IMR-90 (cell line): ENCODE measurements around the gene TYSND1. TPM values are rescaled to one million over a fixed set of nuclear protein-coding genes. Genes with fewer than 3 reads are reported as not detected.

Experiments
- ATAC-seq: fragments of 200-7000 bp; cut with Tn5 transposase; 2 replicates; pipeline ENCODE4 v1.9.1; 2020; ENCODE audit warnings: low read depth, mild to moderate bottlenecking, moderate library complexity
- BruUV-seq: library from RNA; stranded (reverse); fragments of 400-500 nt; replicated peaks from 2 replicates; lab custom pipeline; 2021; lab: Mats Ljungman, UMichigan
- CTCF ChIA-PET: fragments of 300-600 bp; formaldehyde crosslinking; extraction: SDS; loops from one replicate; lab custom pipeline; 2021; ENCODE audit warnings: antibody characterized with exemption; lab: Yijun Ruan, JAX
- POLR2A ChIA-PET: fragments of 300-600 bp; sonication (Branson Sonifier 250); formaldehyde crosslinking; loops from one replicate; lab custom pipeline; 2022; ENCODE audit warnings: antibody characterized with exemption; ENCODE audit not compliant: unreplicated experiment; lab: Charles Lee
- DNase-seq: peaks from one replicate; pipeline ENCODE4 v3.0.0; 2013
- H2AFZ ChIP-seq: replicated peaks from 2 replicates; pipeline ENCODE3; 2013; ENCODE audit warnings: low read length, mild to moderate bottlenecking; ENCODE audit not compliant: poor library complexity
- H2AK5ac ChIP-seq: 2 replicates; pipeline ENCODE4 v1.6.1; 2013; ENCODE audit warnings: low read depth, low read length, inconsistent platforms
- H2AK9ac ChIP-seq: replicated peaks from 2 replicates; pipeline ENCODE3; 2013; ENCODE audit warnings: mild to moderate bottlenecking, low read depth, low read length, moderate library complexity; ENCODE audit not compliant: poor library complexity
- H2BK120ac ChIP-seq: 2 replicates; pipeline ENCODE4 v1.6.1; 2013; ENCODE audit warnings: low read depth, low read length, inconsistent platforms
- H2BK15ac ChIP-seq: 3 replicates; pipeline ENCODE4 v1.6.1; 2013; ENCODE audit warnings: low read depth, low read length, inconsistent platforms
- H2BK20ac ChIP-seq: 2 replicates; pipeline ENCODE4 v1.6.1; 2013; ENCODE audit warnings: low read depth, mild to moderate bottlenecking, inconsistent platforms, low read length, moderate library complexity
- H2BK5ac ChIP-seq: 2 replicates; pipeline ENCODE4 v1.6.1; 2013; ENCODE audit warnings: mild to moderate bottlenecking, low read depth, low read length, inconsistent platforms; ENCODE audit not compliant: poor library complexity, severe bottlenecking
- H3K14ac ChIP-seq: replicated peaks from 2 replicates; pipeline ENCODE4 v1.6.1; 2013; ENCODE audit warnings: low read depth, low read length, inconsistent platforms
- H3K18ac ChIP-seq: 2 replicates; pipeline ENCODE4 v1.6.1; 2013; ENCODE audit warnings: low read depth, low read length, control low read depth
- H3K23ac ChIP-seq: 2 replicates; pipeline ENCODE4 v1.6.1; 2013; ENCODE audit warnings: low read depth, low read length, inconsistent platforms
- H3K27ac ChIP-seq: 2 replicates; pipeline ENCODE4 v1.5.1; 2013; ENCODE audit warnings: mild to moderate bottlenecking, control low read depth, low read length; ENCODE audit not compliant: insufficient read depth
- H3K27me3 ChIP-seq: 2 replicates; pipeline ENCODE4 v1.6.1; 2013; ENCODE audit warnings: low read length; ENCODE audit not compliant: control insufficient read depth, insufficient read depth
- H3K36me3 ChIP-seq: 2 replicates; pipeline ENCODE4 v1.6.1; 2013; ENCODE audit warnings: low read length, mixed read lengths; ENCODE audit not compliant: control insufficient read depth, insufficient read depth
- H3K4ac ChIP-seq: 2 replicates; pipeline ENCODE4 v1.6.1; 2013; ENCODE audit warnings: low read depth, low read length, inconsistent platforms
- H3K4me1 ChIP-seq: 2 replicates; pipeline ENCODE4 v1.6.1; 2013; ENCODE audit warnings: low read length, mixed read lengths; ENCODE audit not compliant: control insufficient read depth, insufficient read depth
- H3K4me2 ChIP-seq: 2 replicates; pipeline ENCODE4 v1.6.1; 2013; ENCODE audit warnings: low read depth, mild to moderate bottlenecking, control low read depth, low read length, moderate library complexity
- H3K4me3 ChIP-seq: 2 replicates; pipeline ENCODE4 v1.5.1; 2013; ENCODE audit warnings: low read depth, mild to moderate bottlenecking, control low read depth, low read length, moderate library complexity; ENCODE audit not compliant: insufficient read depth
- H3K56ac ChIP-seq: 2 replicates; pipeline ENCODE4 v1.6.1; 2013; ENCODE audit warnings: low read length, inconsistent platforms; ENCODE audit not compliant: insufficient read depth; ENCODE audit errors: extremely low read depth
- H3K79me1 ChIP-seq, 2 experiments: 2 replicates each; pipeline ENCODE4 v1.6.1; 2013; ENCODE audit warnings: low read length in 2 of 2, inconsistent platforms in 1 of 2, low read depth in 1 of 2
- H3K9ac ChIP-seq: 2 replicates; pipeline ENCODE4 v1.6.1; 2013; ENCODE audit warnings: low read depth, low read length, control low read depth
- H3K9me1 ChIP-seq: 2 replicates; pipeline ENCODE4 v1.6.1; 2013; ENCODE audit warnings: low read length, inconsistent platforms; ENCODE audit not compliant: insufficient read depth
- H3K9me3 ChIP-seq: 2 replicates; pipeline ENCODE4 v1.6.1; 2013; ENCODE audit warnings: low read length; ENCODE audit not compliant: control insufficient read depth, insufficient read depth
- H4K20me1 ChIP-seq: 2 replicates; pipeline ENCODE4 v1.6.1; 2013; ENCODE audit warnings: low read length, inconsistent platforms; ENCODE audit not compliant: insufficient read depth
- H4K5ac ChIP-seq: 2 replicates; pipeline ENCODE4 v1.6.1; 2013; ENCODE audit warnings: mild to moderate bottlenecking, low read depth, low read length, control low read depth
- H4K8ac ChIP-seq, 2 experiments: 2 replicates each; pipeline ENCODE4 v1.6.1; 2013; ENCODE audit warnings: low read depth in 2 of 2, low read length in 2 of 2, control low read depth in 1 of 2, inconsistent platforms in 1 of 2
- H4K91ac ChIP-seq: 2 replicates; pipeline ENCODE4 v1.6.1; 2013; ENCODE audit warnings: low read depth, low read length, inconsistent platforms; ENCODE audit not compliant: insufficient read depth
- BHLHE40 ChIP-seq: fragments of 150-350 bp; IDR thresholded peaks from 2 replicates; pipeline ENCODE4 v1.6.1; 2016; ENCODE audit warnings: mild to moderate bottlenecking, low read depth, low read length
- CEBPB ChIP-seq: IDR thresholded peaks from 2 replicates; pipeline ENCODE4 v1.6.1; 2012; ENCODE audit warnings: low read depth, low read length, improper control_type of control experiment
- CHD1 ChIP-seq: IDR thresholded peaks from 2 replicates; pipeline ENCODE4 v1.6.1; 2012; ENCODE audit warnings: low read depth, low read length, improper control_type of control experiment
- FOS ChIP-seq: fragments of 150-350 bp; IDR thresholded peaks from 2 replicates; pipeline ENCODE4 v1.6.1; 2016; ENCODE audit warnings: low read depth, low read length
- MAFK ChIP-seq: IDR thresholded peaks from 2 replicates; pipeline ENCODE4 v1.6.1; 2012; ENCODE audit warnings: low read depth, low read length, improper control_type of control experiment
- MAZ ChIP-seq: IDR thresholded peaks from 2 replicates; pipeline ENCODE4 v1.6.1; 2012; ENCODE audit warnings: low read depth, mild to moderate bottlenecking, low read length, improper control_type of control experiment, moderate library complexity, borderline replicate concordance
- MXI1 ChIP-seq: IDR thresholded peaks from 2 replicates; pipeline ENCODE4 v1.6.1; 2012; ENCODE audit warnings: low read depth, mild to moderate bottlenecking, low read length, moderate library complexity, borderline replicate concordance
- NFE2L2 ChIP-seq: fragments of 150-350 bp; IDR thresholded peaks from 2 replicates; pipeline ENCODE4 v1.6.1; 2016; ENCODE audit warnings: low read depth, mild to moderate bottlenecking, low read length
- POLR2A ChIP-seq: IDR thresholded peaks from 2 replicates; pipeline ENCODE4 v1.6.1; 2012; ENCODE audit warnings: mild to moderate bottlenecking, low read depth, low read length
- RAD21 ChIP-seq: IDR thresholded peaks from 2 replicates; pipeline ENCODE4 v1.6.1; 2012; ENCODE audit warnings: low read length, improper control_type of control experiment
- RCOR1 ChIP-seq: IDR thresholded peaks from 2 replicates; pipeline ENCODE4 v1.6.1; 2012; ENCODE audit warnings: mild to moderate bottlenecking, low read length, improper control_type of control experiment; ENCODE audit not compliant: insufficient replicate concordance
- RFX5 ChIP-seq: IDR thresholded peaks from 2 replicates; pipeline ENCODE4 v1.8.0; 2012; ENCODE audit warnings: low read depth, mild to moderate bottlenecking, low read length, moderate library complexity
- SMC3 ChIP-seq: fragments of 150-350 bp; IDR thresholded peaks from 2 replicates; pipeline ENCODE4 v1.6.1; 2016; ENCODE audit warnings: low read depth, mild to moderate bottlenecking, antibody characterized with exemption, low read length, moderate library complexity
- WGBS, 2 experiments: methylation state at CpG; one replicate each; pipeline versions ENCODE4 v1.1.5 to v1.1.7; 2013; ENCODE audit warnings: missing lambda C conversion rate in 2 of 2; ENCODE audit not compliant: insufficient read length in 1 of 2; ENCODE audit errors: extremely low coverage in 2 of 2; 5-methylcytosine and 5-hydroxymethylcytosine counted together
- dilution Hi-C: fragments of 300-500 bp; cut with HindIII; formaldehyde crosslinking; loops from one replicate; pipeline ENCODE4 v1.14.3; 2018; ENCODE audit warnings: low sequenced_read_pairs; ENCODE audit not compliant: unreplicated experiment
- in situ Hi-C: fragments of 300-500 bp; cut with MboI; formaldehyde crosslinking; loops from 3 replicates; pipeline ENCODE4 v1.14.3; 2019; ENCODE audit warnings: low sequenced_read_pairs, inconsistent platforms, mixed read lengths
- intact Hi-C: fragments of 100-400 bp; cut with micrococcal nuclease; formaldehyde crosslinking; loops from 2 replicates; pipeline ENCODE4 v1.10.0; 2022
- polyA plus RNA-seq, 3 experiments: library from polyadenylated mRNA; depleted of rRNA; stranded (reverse); fragments of >200 nt; gene quantifications; 2 replicates each; pipeline ENCODE4 v1.2.3, GENCODE V29; 2012; ENCODE audit warnings: low replicate concordance in 1 of 3
- total RNA-seq: library from RNA; depleted of rRNA; stranded (reverse); fragments of >200 nt; gene quantifications from 2 replicates; pipeline ENCODE4 v1.2.3, GENCODE V29; 2012
- TF ChIP-seq, protein P1 (sequence below): conservative IDR thresholded peaks from 2 replicates; pipeline ENCODE4 v1.5.1; 2012; ENCODE audit warnings: mild to moderate bottlenecking, low read depth, low read length, improper control_type of control experiment
- TF ChIP-seq, protein P2 (sequence below): fragments of 150-350 bp; IDR thresholded peaks from 2 replicates; pipeline ENCODE4 v1.6.1; 2017; ENCODE audit warnings: mild to moderate bottlenecking, antibody characterized with exemption, low read length, low read depth
- TF ChIP-seq, protein P3 (sequence below): fragments of 150-350 bp; IDR thresholded peaks from 2 replicates; pipeline ENCODE4 v1.6.1; 2016; ENCODE audit warnings: low read depth, mild to moderate bottlenecking, low read length, moderate library complexity, borderline replicate concordance

TYSND1 gene
- total and polyA plus RNA-seq, 2 of the 4 experiments (the other 2 are of a cell fraction) = 2.9 to 4.1 TPM

DNA sequence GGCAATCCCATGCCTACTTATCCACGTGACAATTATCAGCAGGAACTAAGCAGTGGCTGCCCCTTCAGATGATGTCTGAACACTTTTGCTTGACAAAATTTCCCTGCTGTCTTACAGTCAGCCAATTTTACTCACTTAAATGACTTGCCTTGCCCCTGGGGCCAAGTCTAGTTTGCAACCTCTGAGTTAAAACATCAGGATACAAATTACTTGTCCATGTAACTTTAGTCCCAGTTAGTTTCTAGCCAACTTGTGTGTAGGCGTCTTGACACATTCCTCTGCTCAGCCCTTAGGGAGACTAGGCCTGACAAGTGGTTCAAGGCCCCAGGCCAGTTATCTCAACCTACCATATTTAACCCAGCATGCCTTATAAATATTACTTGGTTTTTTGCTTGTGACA lies 11.6 kb upstream of the TYSND1 start:
- no peaks in the 10 kb centered on the region for H3K9me3 ChIP-seq
- no peak overlapping the region for H2BK120ac ChIP-seq
- H4K91ac ChIP-seq = no peak overlapping the region
- H3K36me3 ChIP-seq = peaks cover 47% of the 10 kb centered on the region
- no peak overlapping the region for H3K4me2 ChIP-seq
- no peak for ATAC-seq
- intact Hi-C loops = loop anchor here (10.0 kb wide), 1 partner anchor 47 kb away; no protein-coding TSS in a partner anchor
- no peak overlapping the region for H2BK20ac ChIP-seq
- no peak overlapping the region for H2AK5ac ChIP-seq
- WGBS, 2 experiments = no CpG with 5 or more reads among the region's 2 CpGs
- no peak overlapping the region for H4K8ac ChIP-seq
- no peak overlapping the region for H2AK9ac ChIP-seq
- no peak overlapping the region for H3K56ac ChIP-seq
- POLR2A ChIA-PET = no interaction called here
- in situ Hi-C loops = no loop called here
- no peak overlapping the region for H3K23ac ChIP-seq
- no peak overlapping the region for H2BK5ac ChIP-seq
- H3K27me3 ChIP-seq = no peaks in the 10 kb centered on the region
- BruUV-seq = no TSS peak
- peaks cover 4% of the 10 kb centered on the region for H3K9me1 ChIP-seq
- H3K79me1 ChIP-seq = peaks cover 34 to 65% of the 10 kb centered on the region in 2 experiments
- no peak overlapping the region for H3K4ac ChIP-seq
- no peak for TF ChIP-seq MAFK
- no peak for TF ChIP-seq CHD1
- TF ChIP-seq FOS = no peak
- TF ChIP-seq NFE2L2 = no peak
- TF ChIP-seq SMC3 = no peak
- no peak for TF ChIP-seq CEBPB
- TF ChIP-seq BHLHE40 = no peak
- TF ChIP-seq POLR2A = no peak
- TF ChIP-seq, protein P1, sequence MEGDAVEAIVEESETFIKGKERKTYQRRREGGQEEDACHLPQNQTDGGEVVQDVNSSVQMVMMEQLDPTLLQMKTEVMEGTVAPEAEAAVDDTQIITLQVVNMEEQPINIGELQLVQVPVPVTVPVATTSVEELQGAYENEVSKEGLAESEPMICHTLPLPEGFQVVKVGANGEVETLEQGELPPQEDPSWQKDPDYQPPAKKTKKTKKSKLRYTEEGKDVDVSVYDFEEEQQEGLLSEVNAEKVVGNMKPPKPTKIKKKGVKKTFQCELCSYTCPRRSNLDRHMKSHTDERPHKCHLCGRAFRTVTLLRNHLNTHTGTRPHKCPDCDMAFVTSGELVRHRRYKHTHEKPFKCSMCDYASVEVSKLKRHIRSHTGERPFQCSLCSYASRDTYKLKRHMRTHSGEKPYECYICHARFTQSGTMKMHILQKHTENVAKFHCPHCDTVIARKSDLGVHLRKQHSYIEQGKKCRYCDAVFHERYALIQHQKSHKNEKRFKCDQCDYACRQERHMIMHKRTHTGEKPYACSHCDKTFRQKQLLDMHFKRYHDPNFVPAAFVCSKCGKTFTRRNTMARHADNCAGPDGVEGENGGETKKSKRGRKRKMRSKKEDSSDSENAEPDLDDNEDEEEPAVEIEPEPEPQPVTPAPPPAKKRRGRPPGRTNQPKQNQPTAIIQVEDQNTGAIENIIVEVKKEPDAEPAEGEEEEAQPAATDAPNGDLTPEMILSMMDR = no peak
- TF ChIP-seq, protein P2, sequence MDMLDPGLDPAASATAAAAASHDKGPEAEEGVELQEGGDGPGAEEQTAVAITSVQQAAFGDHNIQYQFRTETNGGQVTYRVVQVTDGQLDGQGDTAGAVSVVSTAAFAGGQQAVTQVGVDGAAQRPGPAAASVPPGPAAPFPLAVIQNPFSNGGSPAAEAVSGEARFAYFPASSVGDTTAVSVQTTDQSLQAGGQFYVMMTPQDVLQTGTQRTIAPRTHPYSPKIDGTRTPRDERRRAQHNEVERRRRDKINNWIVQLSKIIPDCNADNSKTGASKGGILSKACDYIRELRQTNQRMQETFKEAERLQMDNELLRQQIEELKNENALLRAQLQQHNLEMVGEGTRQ = no peak
- no peak for TF ChIP-seq RCOR1
- TF ChIP-seq MAZ = no peak
- TF ChIP-seq RFX5 = no peak
- TF ChIP-seq MXI1 = no peak
- TF ChIP-seq RAD21 = no peak
- TF ChIP-seq, protein P3, sequence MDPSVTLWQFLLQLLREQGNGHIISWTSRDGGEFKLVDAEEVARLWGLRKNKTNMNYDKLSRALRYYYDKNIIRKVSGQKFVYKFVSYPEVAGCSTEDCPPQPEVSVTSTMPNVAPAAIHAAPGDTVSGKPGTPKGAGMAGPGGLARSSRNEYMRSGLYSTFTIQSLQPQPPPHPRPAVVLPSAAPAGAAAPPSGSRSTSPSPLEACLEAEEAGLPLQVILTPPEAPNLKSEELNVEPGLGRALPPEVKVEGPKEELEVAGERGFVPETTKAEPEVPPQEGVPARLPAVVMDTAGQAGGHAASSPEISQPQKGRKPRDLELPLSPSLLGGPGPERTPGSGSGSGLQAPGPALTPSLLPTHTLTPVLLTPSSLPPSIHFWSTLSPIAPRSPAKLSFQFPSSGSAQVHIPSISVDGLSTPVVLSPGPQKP = no peak
- CTCF ChIA-PET = interaction anchor here (0.6 to 2.2 kb wide), 2 partner anchors 12 to 230 kb away, joined by 4 to 9 read pairs; partner anchors contain the start of gene TYSND1
- H3K4me3 ChIP-seq = no peak overlapping the region
- no peak overlapping the region for H2AFZ ChIP-seq
- H2BK15ac ChIP-seq = no peak overlapping the region
- H3K4me1 ChIP-seq = peaks cover 4% of the 10 kb centered on the region; the same call in 1 of the 2 replicates
- H4K5ac ChIP-seq = no peak overlapping the region
- no peak overlapping the region for H3K27ac ChIP-seq
- no peak overlapping the region for H3K18ac ChIP-seq
- dilution Hi-C loops = no loop called here
- no peak overlapping the region for H3K9ac ChIP-seq
- DNase-seq = no peak
- H4K20me1 ChIP-seq = peaks cover 59% of the 10 kb centered on the region
- no peak overlapping the region for H3K14ac ChIP-seq
